ENCODE results near the gene PIK3CG.

DNA sequence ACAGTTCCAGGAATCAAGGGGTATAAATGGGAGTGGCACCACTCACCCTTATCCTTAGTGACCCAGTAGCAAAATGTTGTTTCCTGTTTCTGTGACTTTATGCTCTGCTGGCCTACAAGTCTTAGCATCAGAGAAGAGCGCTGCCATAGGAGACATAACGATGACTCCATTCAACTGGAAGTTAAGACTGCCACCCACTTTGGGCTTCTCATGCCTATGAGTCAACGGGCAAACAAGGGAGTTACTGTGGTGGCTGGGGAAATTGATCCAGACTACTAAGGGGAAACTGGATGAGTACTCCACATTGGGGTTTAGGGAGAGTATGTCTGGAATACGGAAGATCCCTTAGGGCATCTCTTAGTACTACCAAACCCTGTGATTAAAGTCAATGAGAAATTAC lies 40.6 kb upstream of the PIK3CG start:
- TF ChIP-seq YY1 (IDR thresholded peaks at IDR 0.05; ENCODE audit: insufficient read depth, insufficient read length) = no peak
- TF ChIP-seq ZNF274 (IDR thresholded peaks at IDR 0.05; ENCODE audit: low read depth, low read length) = no peak

Data from NT2/D1 (cell line).